ENCODE measurements around the gene ENPP1.
A peak's percentile ranks its signal among the peaks of the same experiment; 100 is the strongest.

The ENPP1 gene

GRCh38 chr6:131923356-131923755 is 115.5 kb downstream of the ENPP1 start:
- no peak overlapping the region for H3K27ac ChIP-seq (ENCODE audit: extremely low read depth, low read depth, low read length)
- no peaks in the 10 kb centered on the region for H3K4me1 ChIP-seq (ENCODE audit: control insufficient read depth, insufficient read depth, low read length)
- H3K9me3 ChIP-seq (ENCODE audit: control insufficient read depth, insufficient read depth, low read depth, low read length) = no peaks in the 10 kb centered on the region
- no peaks in the 10 kb centered on the region for H3K36me3 ChIP-seq (ENCODE audit: control insufficient read depth in 2 of 2, insufficient read depth in 1 of 2, low read length in 2 of 2)
- ChIA-PET CTCF (interaction anchor here (0.5 to 7.1 kb wide), 55 partner anchors 8 to 595 kb away, joined by 3 to 163 read pairs (median 4); partner anchors contain the start of genes CCN2 and MED23), POLR2A (interaction anchor here (1.1 kb wide), 1 partner anchor 28 kb away, joined by 5 read pairs; the partner anchor contains the start of gene CCN2)
- H3K4me3 ChIP-seq (ENCODE audit: low read depth, low read length) = no peak overlapping the region
- no peak for TF ChIP-seq ZNF639 (tag by site-specific recombination; IDR thresholded peaks at IDR 0.05)
- no peak for TF ChIP-seq ZNF354C (tag by site-specific recombination; IDR thresholded peaks at IDR 0.05; ENCODE audit: borderline replicate concordance, low read depth)
- no peak for TF ChIP-seq ZNF596 (tag by site-specific recombination; IDR thresholded peaks at IDR 0.05)
- TF ChIP-seq ZNF677 (tag by site-specific recombination; IDR thresholded peaks at IDR 0.05) = no peak
- no peak for TF ChIP-seq GFI1B (tag by site-specific recombination; IDR thresholded peaks at IDR 0.05)
- TF ChIP-seq ZNF837 (tag by site-specific recombination; IDR thresholded peaks at IDR 0.05) = no peak
- no peak for TF ChIP-seq ZNF510 (tag by site-specific recombination; IDR thresholded peaks at IDR 0.05; ENCODE audit: insufficient replicate concordance)
- no peak for TF ChIP-seq ZSCAN4 (tag by site-specific recombination; IDR thresholded peaks at IDR 0.05)
- peak; percentile 100 for TF ChIP-seq ZNF2 (tag by site-specific recombination; IDR thresholded peaks at IDR 0.05)
- TF ChIP-seq ZNF629 (tag by site-specific recombination; IDR thresholded peaks at IDR 0.05) = no peak
- TF ChIP-seq KLF17 (tag by site-specific recombination; IDR thresholded peaks at IDR 0.05) = no peak
- no peak for TF ChIP-seq ZNF26 (tag by site-specific recombination; IDR thresholded peaks at IDR 0.05)
- no peak for TF ChIP-seq ZNF571 (tag by site-specific recombination; IDR thresholded peaks at IDR 0.05)
- TF ChIP-seq ZNF324 (tag by site-specific recombination; IDR thresholded peaks at IDR 0.05) = no peak
- TF ChIP-seq ZNF670 (tag by site-specific recombination; IDR thresholded peaks at IDR 0.05; ENCODE audit: low read depth) = no peak
- no peak for TF ChIP-seq BCL11B (tag by site-specific recombination; IDR thresholded peaks at IDR 0.05; ENCODE audit: low read depth)
- peak; percentile 83 for TF ChIP-seq SETDB1 (IDR thresholded peaks at IDR 0.05; ENCODE audit: insufficient read length, low read length)
- no peak for TF ChIP-seq ZNF544 (tag by site-specific recombination; IDR thresholded peaks at IDR 0.05)
- no peak for TF ChIP-seq KLF8 (tag by site-specific recombination; IDR thresholded peaks at IDR 0.05)
- TF ChIP-seq ZXDB (tag by site-specific recombination; IDR thresholded peaks at IDR 0.05) = no peak
- peak; percentile 80 for TF ChIP-seq ZNF654 (tag by site-specific recombination; IDR thresholded peaks at IDR 0.05; ENCODE audit: low read depth)
- no peak for TF ChIP-seq ZSCAN18 (tag by site-specific recombination; IDR thresholded peaks at IDR 0.05)
- 0 out of 2 replicates have a peak, but pooled peaks have one; percentile 40 for TF ChIP-seq ZNF169 (tag by site-specific recombination; IDR thresholded peaks at IDR 0.05)
- no peak for TF ChIP-seq ELK4 (IDR thresholded peaks at IDR 0.05; ENCODE audit: borderline replicate concordance, low read depth, low read length)
- TF ChIP-seq TSHZ1 (tag by site-specific recombination; IDR thresholded peaks at IDR 0.05; ENCODE audit: borderline replicate concordance) = no peak
- TF ChIP-seq ZNF37A (tag by site-specific recombination; IDR thresholded peaks at IDR 0.05) = no peak
- TF ChIP-seq ZNF311 (tag by site-specific recombination; IDR thresholded peaks at IDR 0.05; ENCODE audit: borderline replicate concordance) = no peak
- no peak for TF ChIP-seq ZFP3 (tag by site-specific recombination; IDR thresholded peaks at IDR 0.05; ENCODE audit: low read depth)

All from HEK293 (cell line).